ENCODE measurements around the gene NUDT12. TPM values are rescaled to one million over a fixed set of nuclear protein-coding genes. Genes with fewer than 3 reads are reported as not detected.

NUDT12 gene
- total RNA-seq, 1 experiment from 2014 or later: 9.2 TPM

- H3K36me3 ChIP-seq (ENCODE audit: control insufficient read depth, insufficient read depth, low read length): no peaks in the 10 kb centered on the region
- intact Hi-C loops (cut with micrococcal nuclease; ENCODE audit: unreplicated experiment): no loop called here
- no peak for ATAC-seq
- ChIA-PET CTCF (no interaction called here), POLR2A (no interaction called here)
- no peak for DNase-seq (ENCODE audit: low read depth, low spot score)
- in situ Hi-C loops (cut with HindIII; ENCODE audit: low pct_unique_long_range_greater_than_20kb, low sequenced_read_pairs): no loop called here
- no peak overlapping the region for H3K27ac ChIP-seq (ENCODE audit: low read length)
- TF ChIP-seq POLR2AphosphoS5 (IDR thresholded peaks at IDR 0.05; ENCODE audit: low read depth, low read length) (no peak), CTCF (IDR thresholded peaks at IDR 0.05) (no peak), REST (IDR thresholded peaks at IDR 0.05; ENCODE audit: insufficient read depth in 1 of 2, low read depth in 2 of 2, low read length in 1 of 2) (no peak), SIN3A (IDR thresholded peaks at IDR 0.05; ENCODE audit: borderline replicate concordance, insufficient read depth, low read depth, low read length) (no peak), TCF7L2 (IDR thresholded peaks at IDR 0.05; ENCODE audit: low read depth, low read length) (no peak)
- no peak overlapping the region for H3K4me3 ChIP-seq (ENCODE audit: low read depth in 2 of 2, low read length in 2 of 2)
- no TSS peak for BruUV-seq (replicated peaks)
- no peaks in the 10 kb centered on the region for H3K4me1 ChIP-seq (ENCODE audit: control insufficient read depth, insufficient read depth, low read length)
- no peaks in the 10 kb centered on the region for H3K9me3 ChIP-seq (ENCODE audit: control insufficient read depth, insufficient read depth, low read depth, low read length)
- 0 out of 2 replicates have a peak, but pooled peaks cover 2% of the 10 kb centered on the region for H3K27me3 ChIP-seq (ENCODE audit: control insufficient read depth, insufficient read depth, low read length)
Observed at GRCh38 chr5:103522586-103522985, 40.0 kb downstream of the NUDT12 start.

- H3K4me1 ChIP-seq (ENCODE audit: control insufficient read depth, insufficient read depth, low read length): no peaks in the 10 kb centered on the region
- H3K4me3 ChIP-seq (ENCODE audit: low read depth in 2 of 2, low read length in 2 of 2): no peak overlapping the region
- ChIA-PET CTCF (no interaction called here), POLR2A (no interaction called here)
- DNase-seq (ENCODE audit: low read depth, low spot score): no peak
- no TSS peak for BruUV-seq (replicated peaks)
- in situ Hi-C loops (cut with HindIII; ENCODE audit: low pct_unique_long_range_greater_than_20kb, low sequenced_read_pairs): no loop called here
- ATAC-seq: no peak
- no peak overlapping the region for H3K27ac ChIP-seq (ENCODE audit: low read length)
- TF ChIP-seq CTCF (IDR thresholded peaks at IDR 0.05) (peak; percentile 49), SIN3A (IDR thresholded peaks at IDR 0.05; ENCODE audit: borderline replicate concordance, insufficient read depth, low read depth, low read length) (no peak)
- H3K27me3 ChIP-seq (ENCODE audit: control insufficient read depth, insufficient read depth, low read length): 0 out of 2 replicates have a peak, but pooled peaks cover 2% of the 10 kb centered on the region
- no peaks in the 10 kb centered on the region for H3K36me3 ChIP-seq (ENCODE audit: control insufficient read depth, insufficient read depth, low read length)
- no peaks in the 10 kb centered on the region for H3K9me3 ChIP-seq (ENCODE audit: control insufficient read depth, insufficient read depth, low read depth, low read length)
- intact Hi-C loops (cut with micrococcal nuclease; ENCODE audit: unreplicated experiment): no loop called here
Observed at GRCh38 chr5:103519550-103519949, 43.0 kb downstream of the NUDT12 start.
